Activated T-cell treated with anti-CD3 and anti-CD28 coated beads for 4 hours (primary cell): ENCODE data around the gene FADS3.

Experiments used
- DNase-seq: peaks from one replicate; pipeline ENCODE4 v3.0.0-alpha.2; 2020

FADS3 gene

GRCh38 chr11:61854966-61855714 is 36.2 kb downstream of the FADS3 start:
- DNase-seq, result no peak

GRCh38 chr11:61854206-61854895 is 37.0 kb downstream of the FADS3 start:
- DNase-seq, result no peak

- no peak for DNase-seq
These were observed 37.6 kb downstream of the FADS3 start for GRCh38 chr11:61853698-61854169.

GRCh38 chr11:61851900-61852295 is 39.4 kb downstream of the FADS3 start:
- DNase-seq, result no peak

- no peak for DNase-seq
These were observed 40.0 kb downstream of the FADS3 start for GRCh38 chr11:61851113-61851899.

- no peak for DNase-seq
These were observed 40.7 kb downstream of the FADS3 start for GRCh38 chr11:61850687-61851086.

- no peak for DNase-seq
These were observed 42.7 kb downstream of the FADS3 start for GRCh38 chr11:61848631-61849030.

- DNase-seq, result no peak
These were observed 43.3 kb downstream of the FADS3 start for GRCh38 chr11:61847914-61848581.

- no peak for DNase-seq
These were observed 44.9 kb downstream of the FADS3 start for GRCh38 chr11:61846362-61847020.

- no peak for DNase-seq
These were observed 46.3 kb downstream of the FADS3 start for GRCh38 chr11:61844909-61845565.

- DNase-seq, result no peak
These were observed 48.9 kb downstream of the FADS3 start for GRCh38 chr11:61842528-61842820.

- no peak for DNase-seq
These were observed 49.5 kb downstream of the FADS3 start for GRCh38 chr11:61841636-61842527.

GRCh38 chr11:61840371-61840770 is 51.0 kb downstream of the FADS3 start:
- no peak for DNase-seq

GRCh38 chr11:61839742-61840141 is 51.6 kb downstream of the FADS3 start:
- no peak for DNase-seq

- DNase-seq, result no peak
These were observed 52.4 kb downstream of the FADS3 start for GRCh38 chr11:61838921-61839320.

GRCh38 chr11:61838501-61838900 is 52.8 kb downstream of the FADS3 start:
- no peak for DNase-seq

- DNase-seq, result no peak
These were observed 53.8 kb downstream of the FADS3 start for GRCh38 chr11:61837411-61838005.

- no peak for DNase-seq
These were observed 55.2 kb downstream of the FADS3 start for GRCh38 chr11:61836193-61836592.

GRCh38 chr11:61834278-61835048 is 56.9 kb downstream of the FADS3 start:
- DNase-seq, result no peak

- DNase-seq, result no peak
These were observed 57.4 kb downstream of the FADS3 start for GRCh38 chr11:61833926-61834277.
